Right cardiac atrium (tissue), 5 donors: ENCODE results near the gene TSEN2. TPM values are rescaled to one million over a fixed set of nuclear protein-coding genes. Genes with fewer than 3 reads are reported as not detected.

Experiments
- ATAC-seq, 2 donors: fragments of 200-7000 bp; cut with Tn5 transposase; one replicate each; pipeline versions ENCODE4 v1.8.0 to v1.9.1; 2020; ENCODE audit warnings: moderate library complexity in 2 of 2, mild to moderate bottlenecking in 1 of 2
- DNase-seq, 3 donors: peaks; one replicate each; pipeline ENCODE4 v3.0.0-alpha.2; 2020
- H3K27ac ChIP-seq: one replicate; pipeline ENCODE4 v1.5.1; 2013; ENCODE audit warnings: mild to moderate bottlenecking, low read length, control low read depth, moderate library complexity
- H3K27me3 ChIP-seq: one replicate; pipeline ENCODE4 v1.6.1; 2013; ENCODE audit not compliant: control insufficient read depth, insufficient read depth
- H3K4me1 ChIP-seq: one replicate; pipeline ENCODE4 v1.6.1; 2013; ENCODE audit warnings: low read length; ENCODE audit not compliant: control insufficient read depth, insufficient read depth
- H3K4me3 ChIP-seq: one replicate; pipeline ENCODE4 v1.5.1; 2013; ENCODE audit warnings: low read length, control low read depth
- H3K9me3 ChIP-seq: one replicate; pipeline ENCODE4 v1.6.1; 2013; ENCODE audit warnings: low read length; ENCODE audit not compliant: control insufficient read depth
- WGBS: extraction: QIAGEN DNeasy Blood & Tissue Kit; methylation state at CpG from one replicate; pipeline ENCODE4 v1.1.7; 2013; 5-methylcytosine and 5-hydroxymethylcytosine counted together
- intact Hi-C, 4 donors: fragments of 100-400 bp; cut with DNase I; formaldehyde crosslinking; loops; one replicate each; pipeline versions ENCODE4 v1.11.0 to v1.14.0; 2022 to 2023
- polyA plus RNA-seq: library from polyadenylated mRNA; stranded (reverse); fragments of 200-250 nt; gene quantifications from one replicate; pipeline ENCODE4 v1.2.3, GENCODE V29; 2013
- total RNA-seq, 4 donors: library from RNA; stranded (reverse); fragmentation: NEBNext Ultra II Directional; extraction: Animal tissue kit (Norgen Biotek cat#: 25700); gene quantifications; one replicate each; pipeline ENCODE4 v1.2.1, GENCODE V29; 2021
- donor health status: healthy with polysubstance abuse.
- donor health status: DM: no; HTN: yes; CAD: no.
- donor health status: DM: no; HTN: no; CAD: no.
- donor health status: DM: no; HTN: yes; CAD: no; lungs with severe emphysema.
- donor health status: DM: yes; HTN: yes; CAD: no.

Gene TSEN2
- total and polyA plus RNA-seq, 5 donors, result 13.9 to 21.4 (median 19.2) TPM

- Histone ChIP-seq H3K4me1 (peaks cover 7% of the 10 kb centered on the region), H3K4me3 (no peak overlapping the region), H3K9me3 (no peaks in the 10 kb centered on the region), H3K27ac (peak overlapping the region; percentile 70), H3K27me3 (no peaks in the 10 kb centered on the region)
- 22% methylated on average over 7 of the region's 7 CpGs for WGBS
- ATAC-seq, result peak; percentile 81 to 86
- intact Hi-C loops, result no loop called here
- peak; percentile 42 to 80 (median 57) for DNase-seq
Measured at GRCh38 chr3:12574661-12575060, 90.4 kb downstream of the TSEN2 start.

DNA sequence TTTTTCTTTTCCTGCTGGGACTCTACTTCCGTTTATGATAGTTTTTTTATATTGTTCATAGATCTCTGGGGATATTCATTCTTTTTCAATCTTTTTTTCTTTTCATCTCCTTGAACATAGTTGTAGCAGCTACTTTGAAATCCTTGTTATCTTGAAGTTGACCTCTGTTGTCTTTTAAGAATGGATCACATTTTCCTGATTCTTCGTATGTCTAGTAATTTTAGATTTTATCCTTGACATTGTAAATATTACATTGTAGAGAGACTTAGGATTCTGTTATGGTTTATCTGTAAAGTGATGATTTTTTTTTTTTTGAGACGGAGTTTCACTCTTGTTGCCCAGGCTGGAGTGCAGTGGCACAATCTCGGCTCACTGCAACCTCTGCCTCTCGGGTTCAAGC lies 93.1 kb downstream of the TSEN2 start:
- no peaks in the 10 kb centered on the region for H3K27me3 ChIP-seq
- 91% methylated on average over 5 of the region's 5 CpGs for WGBS

GRCh38 chr3:12578742-12579141 lies 94.5 kb downstream of the TSEN2 start:
- WGBS, result 88% methylated on average over 2 of the region's 2 CpGs
- DNase-seq (no peak), ATAC-seq (no peak)
- Histone ChIP-seq H3K27me3 (no peaks in the 10 kb centered on the region), H3K9me3 (no peaks in the 10 kb centered on the region), H3K27ac (no peak overlapping the region), H3K4me1 (peaks cover 7% of the 10 kb centered on the region), H3K4me3 (no peak overlapping the region)
- intact Hi-C loops, result no loop called here

More for the DNA sequence above, 93.1 kb downstream of the TSEN2 start:
- ATAC-seq, result no peak
- no peak for DNase-seq
- H3K4me3 ChIP-seq, result no peak overlapping the region
- H3K27ac ChIP-seq, result no peak overlapping the region
- peaks cover 7% of the 10 kb centered on the region for H3K4me1 ChIP-seq
- H3K9me3 ChIP-seq, result no peaks in the 10 kb centered on the region
- intact Hi-C loops, result no loop called here

GRCh38 chr3:12579456-12579855 lies 95.2 kb downstream of the TSEN2 start:
- DNase-seq, result no peak
- no peaks in the 10 kb centered on the region for H3K9me3 ChIP-seq
- no peaks in the 10 kb centered on the region for H3K27me3 ChIP-seq
- WGBS, result 85% methylated on average over 3 of the region's 3 CpGs
- no peak overlapping the region for H3K27ac ChIP-seq
- no peak for ATAC-seq
- H3K4me1 ChIP-seq, result peaks cover under 1% of the 10 kb centered on the region
- no peak overlapping the region for H3K4me3 ChIP-seq
- intact Hi-C loops, result no loop called here

DNA sequence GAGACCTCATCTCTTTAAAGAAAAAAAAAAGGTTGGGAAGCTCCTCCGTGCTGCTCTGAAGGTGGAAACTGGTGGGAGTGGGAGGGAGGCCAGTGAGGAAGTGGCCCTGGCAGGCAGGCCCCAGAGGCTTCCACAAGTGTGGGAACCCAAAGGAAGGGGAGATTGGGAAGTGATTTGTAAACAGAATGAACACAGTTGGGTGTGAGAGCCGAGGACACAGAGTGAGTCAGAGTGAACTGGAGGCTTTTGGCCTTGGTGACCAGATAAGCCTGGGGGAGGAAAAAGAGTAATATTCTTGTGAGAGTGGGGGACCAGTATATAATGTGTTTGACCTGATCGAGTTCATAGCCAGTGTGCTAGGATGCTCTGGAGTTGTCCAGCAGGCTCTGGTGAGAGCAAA lies 95.6 kb downstream of the TSEN2 start:
- intact Hi-C loops, result no loop called here
- Histone ChIP-seq H3K9me3 (no peaks in the 10 kb centered on the region), H3K4me3 (no peak overlapping the region), H3K27me3 (no peaks in the 10 kb centered on the region), H3K27ac (no peak overlapping the region), H3K4me1 (no peaks in the 10 kb centered on the region)
- WGBS, result 40% methylated on average over 3 of the region's 3 CpGs
- peak; percentile 30 to 77 for ATAC-seq
- no peak for DNase-seq

GRCh38 chr3:12582730-12583129 lies 98.5 kb downstream of the TSEN2 start:
- ATAC-seq (no peak), DNase-seq (no peak)
- WGBS, result 75% methylated on average over 4 of the region's 4 CpGs
- no peaks in the 10 kb centered on the region for H3K9me3 ChIP-seq
- H3K27me3 ChIP-seq, result no peaks in the 10 kb centered on the region
- no peak overlapping the region for H3K27ac ChIP-seq
- intact Hi-C loops, result no loop called here
- H3K4me1 ChIP-seq, result no peaks in the 10 kb centered on the region
- no peak overlapping the region for H3K4me3 ChIP-seq

Other genes starting within 250 kb of the TSEN2 start
- 10 to 100 TPM; 10.4 to 18.9 (median 15.1) TPM for gene PPARG, start 195.4 kb upstream of the TSEN2 start, total RNA-seq
- 16.7 TPM for gene PPARG, start 195.4 kb upstream of the TSEN2 start, polyA plus RNA-seq
- not detected for gene MKRN2OS, start 61.0 kb downstream of the TSEN2 start, total RNA-seq
- 0.23 TPM for gene MKRN2OS, start 61.0 kb downstream of the TSEN2 start, polyA plus RNA-seq
- gene MKRN2, start 72.6 kb downstream of the TSEN2 start, total RNA-seq, result 10 to 100 TPM; 30.5 to 36.3 (median 31.9) TPM
- 23.4 TPM for gene MKRN2, start 72.6 kb downstream of the TSEN2 start, polyA plus RNA-seq
- 100 to 1,000 TPM; 130 to 146 (median 142) TPM for gene RAF1, start 179.6 kb downstream of the TSEN2 start, total RNA-seq
- gene RAF1, start 179.6 kb downstream of the TSEN2 start, polyA plus RNA-seq, result 88.0 TPM